HG03103 (cell line): Measurements from ENCODE around the gene ELMO3.
A peak's percentile ranks its signal among the peaks of the same experiment; 100 is the strongest.

Source experiments
- ATAC-seq: cut with Tn5 transposase; IDR thresholded peaks from one replicate; pipeline ENCODE4 v1.9.1; 2021; ENCODE audit warnings: low read depth; ENCODE audit not compliant: unreplicated experiment

The ELMO3 gene

GRCh38 chr16:67237396-67238277 lies 38.7 kb downstream of the ELMO3 start:
- no peak for ATAC-seq

- no peak for ATAC-seq
These were observed 39.3 kb downstream of the ELMO3 start for GRCh38 chr16:67238278-67238575.

GRCh38 chr16:67238806-67239470 lies 40.0 kb downstream of the ELMO3 start:
- ATAC-seq = no peak

GRCh38 chr16:67240506-67240905 lies 41.6 kb downstream of the ELMO3 start:
- ATAC-seq = no peak

- no peak for ATAC-seq
These were observed 42.3 kb downstream of the ELMO3 start for GRCh38 chr16:67241008-67241900.

GRCh38 chr16:67242138-67242730 lies 43.3 kb downstream of the ELMO3 start:
- ATAC-seq = no peak

GRCh38 chr16:67243481-67243880 lies 44.5 kb downstream of the ELMO3 start:
- ATAC-seq = no peak

- ATAC-seq = peak; percentile 39
These were observed 45.7 kb downstream of the ELMO3 start for GRCh38 chr16:67244387-67245185.

- ATAC-seq = no peak
These were observed 46.3 kb downstream of the ELMO3 start for GRCh38 chr16:67245186-67245585.

GRCh38 chr16:67245674-67246080 lies 46.7 kb downstream of the ELMO3 start:
- ATAC-seq = no peak

- ATAC-seq = peak; percentile 25
These were observed 47.3 kb downstream of the ELMO3 start for GRCh38 chr16:67246081-67246755.

GRCh38 chr16:67246756-67247191 lies 47.8 kb downstream of the ELMO3 start:
- ATAC-seq = peak; percentile 6

GRCh38 chr16:67247192-67248072 lies 48.5 kb downstream of the ELMO3 start, which contains the start of gene FHOD1:
Gene FHOD1 (minus strand): TSS chr16:67247481. CDS start chr16:67247410, 71 bp downstream.
- ATAC-seq = peak; percentile 44

GRCh38 chr16:67248073-67248400 lies 49.1 kb downstream of the ELMO3 start:
- no peak for ATAC-seq

GRCh38 chr16:67248401-67249177 lies 49.7 kb downstream of the ELMO3 start, which contains the start of gene SLC9A5:
Gene SLC9A5 (plus strand): TSS chr16:67248979. CDS start chr16:67249015, 36 bp downstream.
- no peak for ATAC-seq

GRCh38 chr16:67249178-67250044 lies 50.5 kb downstream of the ELMO3 start:
- ATAC-seq = no peak

GRCh38 chr16:67250045-67250327 lies 51.1 kb downstream of the ELMO3 start:
- no peak for ATAC-seq
